Fibroblast of gingiva (primary cell): Measurements from ENCODE around the gene LDB3.
A peak's percentile ranks its signal among the peaks of the same experiment; 100 is the strongest.

Experiments used
- DNase-seq: peaks from one replicate; pipeline ENCODE4 v3.0.0-alpha.2; 2011; ENCODE audit warnings: low read depth

The LDB3 gene

GRCh38 chr10:86706401-86706841, 38.1 kb downstream of the LDB3 start:
- no peak for DNase-seq

GRCh38 chr10:86706977-86707376, 38.7 kb downstream of the LDB3 start:
- no peak for DNase-seq

GRCh38 chr10:86707505-86707904, 39.2 kb downstream of the LDB3 start:
- DNase-seq: no peak

GRCh38 chr10:86708068-86708782, 39.9 kb downstream of the LDB3 start:
- DNase-seq: no peak

GRCh38 chr10:86708783-86709380, 40.6 kb downstream of the LDB3 start:
- no peak for DNase-seq

GRCh38 chr10:86709396-86710185, 41.3 kb downstream of the LDB3 start:
- no peak for DNase-seq

GRCh38 chr10:86710987-86711512, 42.7 kb downstream of the LDB3 start:
- DNase-seq: peak; percentile 89

GRCh38 chr10:86711513-86712316, 43.4 kb downstream of the LDB3 start:
- peak; percentile 29 for DNase-seq

- DNase-seq: no peak
Observed at GRCh38 chr10:86712317-86712707, 44.0 kb downstream of the LDB3 start.

GRCh38 chr10:86715156-86715795, 47.0 kb downstream of the LDB3 start:
- no peak for DNase-seq

GRCh38 chr10:86715836-86716235, 47.5 kb downstream of the LDB3 start:
- no peak for DNase-seq

- DNase-seq: no peak
Observed at GRCh38 chr10:86716466-86716865, 48.2 kb downstream of the LDB3 start.

GRCh38 chr10:86718556-86718955, 50.2 kb downstream of the LDB3 start:
- no peak for DNase-seq

GRCh38 chr10:86721232-86721631, 52.9 kb downstream of the LDB3 start:
- DNase-seq: no peak

GRCh38 chr10:86723009-86723408, 54.7 kb downstream of the LDB3 start:
- no peak for DNase-seq

- no peak for DNase-seq
Observed at GRCh38 chr10:86724445-86724844, 56.1 kb downstream of the LDB3 start.

- no peak for DNase-seq
Observed at GRCh38 chr10:86725980-86726676, 57.8 kb downstream of the LDB3 start.

- DNase-seq: no peak
Observed at GRCh38 chr10:86726677-86726999, 58.3 kb downstream of the LDB3 start.

GRCh38 chr10:86727470-86727869, 59.2 kb downstream of the LDB3 start:
- DNase-seq: no peak

- peak; percentile 34 for DNase-seq
Observed at GRCh38 chr10:86728056-86728455, 59.7 kb downstream of the LDB3 start.

- no peak for DNase-seq
Observed at GRCh38 chr10:86729677-86730076, 61.4 kb downstream of the LDB3 start.
